GM12864 (cell line): Measurements from ENCODE around the gene FOXO1.
A peak's percentile ranks its signal among the peaks of the same experiment; 100 is the strongest.
"Not testable (repeated sequence)": the region's sequence is repeated elsewhere in the genome, so short reads cannot be mapped to it uniquely, and the experiment has no call there.

ENCODE experiments used
- DNase-seq: peaks from one replicate; pipeline ENCODE4 v3.0.0-alpha.2; 2011; ENCODE audit warnings: low read depth
- H3K4me3 ChIP-seq: 2 replicates; pipeline ENCODE4 v1.5.1; 2011; ENCODE audit warnings: mild to moderate bottlenecking, low read depth, low read length, control low read depth
- CTCF ChIP-seq: IDR thresholded peaks from 2 replicates; pipeline ENCODE4 v1.5.1; 2011; ENCODE audit warnings: low read depth, mild to moderate bottlenecking, moderate library complexity, low read length, control low read depth, inconsistent platforms; ENCODE audit errors: missing control alignments

FOXO1 gene

GRCh38 chr13:40666045-40666932 lies at the start of gene FOXO1:
Gene FOXO1, minus strand, starts transcription at chr13:40666641. Its CDS starts 429 bp downstream, at chr13:40666212.
- H3K4me3 ChIP-seq = peak within 1 kb of the TSS; percentile 60
- TF ChIP-seq CTCF = no peak
- DNase-seq = no peak

GRCh38 chr13:40714433-40714832 lies 48.0 kb upstream of the FOXO1 start:
- not testable (repeated sequence) for H3K4me3 ChIP-seq

DNA sequence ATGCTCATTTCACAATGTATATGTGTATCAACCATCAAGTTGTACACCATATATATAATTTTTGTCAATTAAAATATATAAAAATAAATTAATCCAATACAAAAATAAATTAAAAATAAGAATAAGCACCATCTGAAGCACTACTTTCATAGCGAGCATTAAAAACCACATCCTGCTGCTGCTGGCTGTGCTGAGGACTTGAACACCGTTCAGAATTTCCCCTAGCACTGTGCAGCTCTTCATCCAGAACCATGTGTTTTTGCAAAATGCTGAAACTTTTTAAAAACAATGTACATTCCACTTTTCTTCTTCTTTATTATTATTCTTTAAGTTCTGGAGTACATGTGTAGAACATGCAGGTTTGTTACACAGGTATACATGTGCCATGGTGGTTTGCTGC lies 40.0 kb upstream of the FOXO1 start:
- DNase-seq = no peak
- TF ChIP-seq CTCF = no peak
- H3K4me3 ChIP-seq = no peak overlapping the region

More at GRCh38 chr13:40714433-40714832, 48.0 kb upstream of the FOXO1 start:
- DNase-seq = not testable (repeated sequence)

- TF ChIP-seq CTCF = no peak
- peak; percentile 73 for DNase-seq
- no peak overlapping the region for H3K4me3 ChIP-seq
Observed at GRCh38 chr13:40697711-40698110, 31.3 kb upstream of the FOXO1 start.

- no peak for DNase-seq
- H3K4me3 ChIP-seq = no peak overlapping the region
- no peak for TF ChIP-seq CTCF
Observed at GRCh38 chr13:40694426-40694825, 28.0 kb upstream of the FOXO1 start.

GRCh38 chr13:40692946-40693345 lies 26.5 kb upstream of the FOXO1 start:
- H3K4me3 ChIP-seq = no peak overlapping the region
- no peak for DNase-seq

DNA sequence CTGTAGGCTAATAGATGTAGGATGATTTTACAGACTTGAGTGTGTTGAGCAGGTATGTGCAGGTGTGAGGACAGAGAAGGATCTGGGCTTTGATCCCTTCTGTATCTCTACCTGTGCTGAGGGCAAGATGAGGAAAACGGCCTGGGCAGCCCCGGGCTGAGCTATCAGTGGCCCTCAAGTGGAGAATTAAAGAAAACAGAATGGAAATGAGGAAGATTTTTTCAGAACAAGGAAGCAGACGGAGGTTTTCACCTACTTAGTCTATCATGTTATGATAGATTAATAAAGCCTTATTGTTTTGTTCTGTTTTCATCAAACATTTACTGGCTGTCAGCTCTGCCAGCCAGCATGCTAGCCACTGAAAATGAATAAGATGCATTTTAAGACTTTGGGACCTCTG lies 22.3 kb upstream of the FOXO1 start:
- no peak overlapping the region for H3K4me3 ChIP-seq
- TF ChIP-seq CTCF = no peak
- DNase-seq = no peak

More at GRCh38 chr13:40692946-40693345, 26.5 kb upstream of the FOXO1 start:
- TF ChIP-seq CTCF = no peak
